Breast epithelium (tissue), 3 donors: ENCODE results near the gene CDH26.

Experiments
- CTCF ChIP-seq, 3 donors: fragments of 450-650 bp; IDR thresholded peaks; one replicate each; pipeline ENCODE4 v1.5.1; 2016 to 2017; ENCODE audit warnings: antibody characterized with exemption in 3 of 3, mild to moderate bottlenecking in 3 of 3, moderate library complexity in 3 of 3
- POLR2A ChIP-seq: fragments of 450-650 bp; IDR thresholded peaks from one replicate; pipeline ENCODE4 v1.6.1; 2016; ENCODE audit warnings: antibody characterized with exemption, mild to moderate bottlenecking, moderate library complexity
- POLR2AphosphoS5 ChIP-seq, 3 donors: sonication (generic); formaldehyde crosslinking; IDR thresholded peaks; one replicate each; pipeline ENCODE4 v1.6.1; 2017; ENCODE audit warnings: antibody characterized with exemption in 3 of 3

DNA sequence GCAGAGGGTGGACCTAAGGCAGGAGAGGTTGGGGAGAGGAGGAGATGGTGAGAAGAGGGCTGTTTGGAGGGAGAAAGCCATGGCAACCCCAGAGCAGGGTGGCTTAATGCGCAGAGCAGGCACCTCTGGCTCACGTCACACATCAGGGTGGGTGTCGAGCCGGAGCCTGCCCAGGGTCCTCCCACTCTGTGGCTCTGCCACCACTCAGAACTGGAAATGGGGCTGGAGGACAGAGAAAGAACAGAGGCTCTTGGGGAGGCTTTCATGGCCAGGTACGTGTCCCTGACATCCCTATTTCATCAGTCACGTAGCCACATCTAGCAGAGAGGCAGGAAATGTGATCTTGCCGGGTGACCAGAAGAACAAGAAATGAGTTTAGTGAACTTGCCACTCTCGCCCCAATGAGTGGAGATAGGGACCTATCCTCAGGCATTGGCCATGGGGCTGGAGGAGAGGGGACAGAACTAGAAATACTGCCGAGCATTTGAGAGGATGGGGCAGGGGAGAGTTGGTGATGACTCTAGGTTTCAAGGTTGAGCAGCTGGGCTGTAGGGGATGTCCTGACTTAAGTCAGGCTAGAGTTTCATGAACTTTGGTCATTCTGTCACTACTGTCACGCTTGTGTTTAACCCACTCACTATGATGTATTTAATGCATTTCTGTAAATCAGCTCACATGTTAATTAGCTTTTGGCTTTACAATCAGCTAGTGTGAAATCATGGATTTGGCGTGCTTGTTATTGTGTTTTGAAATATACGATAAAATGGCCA, 52.7 kb downstream of the CDH26 start:
- TF ChIP-seq POLR2A (no peak), CTCF (IDR thresholded peaks at IDR 0.05) (no peak), POLR2AphosphoS5 (IDR thresholded peaks at IDR 0.05) (no peak)
